HG03060 (cell line): Measurements from ENCODE around the gene TSEN34.
"Not testable (repeated sequence)": the region's sequence is repeated elsewhere in the genome, so short reads cannot be mapped to it uniquely, and the experiment has no call there.

Experiments
- ATAC-seq: cut with Tn5 transposase; IDR thresholded peaks from one replicate; pipeline ENCODE4 v1.9.1; 2021; ENCODE audit warnings: low read depth, moderate number of reproducible peaks; ENCODE audit not compliant: unreplicated experiment

TSEN34 gene

DNA sequence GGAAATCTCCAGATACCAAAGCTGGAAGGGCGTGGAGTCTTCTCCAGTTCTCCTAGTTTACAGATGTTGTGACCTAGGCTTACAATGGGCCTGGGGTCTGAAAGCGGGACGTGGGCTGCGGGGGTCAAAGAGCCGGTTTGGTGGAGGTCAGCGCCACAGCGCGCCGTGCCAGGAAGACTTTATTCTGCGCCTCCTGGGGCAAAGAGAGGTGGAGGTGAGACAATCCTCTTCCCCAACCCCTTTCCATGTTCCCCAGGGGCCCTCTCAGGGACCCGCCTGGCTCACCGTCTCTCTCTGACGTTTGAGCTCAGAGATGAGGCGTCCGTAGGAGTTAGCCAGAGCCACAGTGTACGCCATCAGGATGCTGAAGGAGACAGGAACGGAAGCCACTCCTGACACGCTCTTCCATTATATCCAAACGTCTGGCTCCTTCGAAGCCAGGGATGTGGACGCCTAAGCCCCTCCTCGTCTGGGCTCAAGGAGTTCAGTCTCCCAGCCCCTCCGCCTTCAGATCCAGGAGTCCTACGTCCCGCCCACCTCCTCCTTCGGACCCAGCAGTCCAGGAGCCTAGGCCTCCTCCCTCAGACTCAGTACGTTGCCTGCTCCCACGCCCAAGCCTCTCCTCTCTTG is 30.8 kb upstream of the TSEN34 start:
- ATAC-seq = no peak

- ATAC-seq = no peak
Measured at GRCh38 chr19:54160854-54161253, 30.3 kb upstream of the TSEN34 start.

- ATAC-seq = no peak
Measured at GRCh38 chr19:54162241-54162805, 28.8 kb upstream of the TSEN34 start.

- no peak for ATAC-seq
Measured at GRCh38 chr19:54162884-54163283, 28.2 kb upstream of the TSEN34 start.

- ATAC-seq = no peak
Measured at GRCh38 chr19:54164369-54165068, 26.6 kb upstream of the TSEN34 start.

GRCh38 chr19:54165222-54165621 is 25.9 kb upstream of the TSEN34 start:
- no peak for ATAC-seq

- no peak for ATAC-seq
Measured at GRCh38 chr19:54168174-54168917, 22.8 kb upstream of the TSEN34 start.

DNA sequence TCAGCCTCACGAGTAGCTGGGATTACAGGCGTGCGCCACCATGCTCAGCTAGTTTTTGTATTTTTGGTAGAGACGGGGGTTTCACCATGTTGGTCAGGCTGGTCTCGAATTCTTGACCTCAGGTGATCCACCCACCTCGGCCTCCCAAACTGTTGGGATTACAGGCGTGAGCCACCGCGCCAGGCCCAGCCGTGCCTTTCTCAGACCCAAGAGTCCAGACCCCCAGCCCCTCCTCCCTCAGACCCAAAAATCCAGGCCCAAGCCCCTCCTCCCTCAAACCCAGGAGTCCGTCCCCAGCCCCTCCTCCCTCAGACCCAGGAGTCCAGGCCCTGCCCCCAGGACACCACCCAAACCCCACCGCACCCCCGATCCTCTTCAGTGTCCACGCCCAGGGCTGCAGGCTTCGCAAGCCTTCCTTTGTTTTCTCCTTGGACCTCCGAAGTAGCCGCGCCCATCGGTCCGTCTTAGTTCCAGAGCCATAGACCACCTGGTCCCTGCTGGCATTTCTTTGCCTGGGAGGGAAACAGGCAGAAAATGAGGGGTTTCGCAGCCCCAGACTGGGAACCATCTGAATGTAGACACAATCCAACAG is 21.9 kb upstream of the TSEN34 start:
- no peak for ATAC-seq

GRCh38 chr19:54171736-54172431 is 19.2 kb upstream of the TSEN34 start:
- not testable (repeated sequence) for ATAC-seq

- no peak for ATAC-seq
Measured at GRCh38 chr19:54172471-54173358, 18.4 kb upstream of the TSEN34 start, which contains the start of gene TMC4. Gene TMC4 (minus strand): TSS chr19:54173160. CDS start chr19:54173117, 43 bp downstream.

- no peak for ATAC-seq
Measured at GRCh38 chr19:54173359-54173699, 17.8 kb upstream of the TSEN34 start.

DNA sequence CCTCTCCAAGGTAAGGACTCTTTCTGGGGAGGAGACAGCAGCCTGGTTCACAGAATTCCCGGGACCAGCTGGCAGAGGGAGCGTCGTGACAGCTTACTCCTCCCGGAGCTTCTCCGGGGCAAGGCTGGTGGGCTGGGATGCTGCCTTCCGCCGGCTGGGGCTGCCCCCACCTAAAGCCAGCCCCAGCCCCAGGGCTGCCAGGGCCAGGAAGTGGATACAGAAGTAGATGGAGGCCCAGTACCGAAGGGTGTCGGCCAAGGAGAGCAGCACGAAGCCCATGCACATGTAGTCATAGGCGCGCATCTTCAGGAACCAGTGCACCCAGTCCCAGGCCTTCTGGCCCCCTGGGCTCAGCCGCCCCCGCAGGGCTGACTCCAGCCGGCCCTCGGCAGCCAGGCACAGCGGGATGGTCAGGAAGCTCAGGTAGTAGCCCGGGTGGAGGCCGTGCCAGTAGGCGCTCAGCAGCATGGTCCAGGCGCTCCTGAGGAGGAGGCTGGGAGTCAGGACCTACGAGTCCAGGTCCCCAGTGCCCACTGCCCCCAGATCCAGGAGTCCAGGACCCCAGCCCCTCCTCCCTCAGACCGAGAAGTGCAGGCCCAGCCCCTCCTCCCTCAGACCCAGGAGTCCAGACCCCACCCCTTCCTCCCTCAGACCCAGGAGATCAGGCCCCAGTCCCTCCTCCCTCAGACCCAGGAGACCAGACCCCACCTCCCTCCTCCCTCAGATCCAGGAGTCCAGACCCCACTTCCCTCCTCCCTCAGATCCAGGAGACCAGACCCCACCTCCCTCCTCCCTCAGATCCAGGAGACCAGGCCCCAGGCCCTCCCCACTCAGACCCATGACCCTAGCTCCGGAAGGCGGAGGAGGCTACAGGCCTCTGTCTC is 16.9 kb upstream of the TSEN34 start:
- ATAC-seq = no peak

GRCh38 chr19:54178581-54179261 is 12.4 kb upstream of the TSEN34 start:
- ATAC-seq = no peak

- no peak for ATAC-seq
Measured at GRCh38 chr19:54179262-54179852, 11.8 kb upstream of the TSEN34 start.

DNA sequence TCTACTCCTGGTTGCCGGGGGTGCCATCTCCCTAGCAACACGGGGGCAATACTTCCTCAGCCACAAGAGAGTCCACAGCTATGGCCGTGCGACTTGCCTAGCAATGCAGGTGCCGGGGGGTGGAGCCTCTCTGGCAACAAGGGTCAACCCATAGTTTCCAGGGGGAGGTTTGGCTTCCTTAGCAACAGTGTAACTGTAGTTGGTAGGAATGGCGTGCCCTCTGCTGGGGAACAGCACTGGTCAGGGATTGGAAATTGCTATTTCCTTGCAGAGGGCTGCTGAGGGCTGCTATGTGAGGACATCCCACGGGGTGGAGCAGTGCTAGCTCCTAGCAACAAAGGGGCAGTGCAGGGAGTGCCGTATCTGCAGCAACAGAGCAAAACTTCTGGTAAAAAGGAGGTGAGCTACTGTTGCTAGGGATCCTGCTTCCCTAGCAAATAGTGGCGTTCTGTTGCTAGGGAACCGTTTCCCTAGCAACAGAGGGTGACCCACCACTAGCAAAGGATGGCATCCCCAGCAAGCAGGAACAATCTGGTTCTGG is 11.1 kb upstream of the TSEN34 start:
- no peak for ATAC-seq

GRCh38 chr19:54180691-54181091 is 10.4 kb upstream of the TSEN34 start:
- ATAC-seq = no peak

DNA sequence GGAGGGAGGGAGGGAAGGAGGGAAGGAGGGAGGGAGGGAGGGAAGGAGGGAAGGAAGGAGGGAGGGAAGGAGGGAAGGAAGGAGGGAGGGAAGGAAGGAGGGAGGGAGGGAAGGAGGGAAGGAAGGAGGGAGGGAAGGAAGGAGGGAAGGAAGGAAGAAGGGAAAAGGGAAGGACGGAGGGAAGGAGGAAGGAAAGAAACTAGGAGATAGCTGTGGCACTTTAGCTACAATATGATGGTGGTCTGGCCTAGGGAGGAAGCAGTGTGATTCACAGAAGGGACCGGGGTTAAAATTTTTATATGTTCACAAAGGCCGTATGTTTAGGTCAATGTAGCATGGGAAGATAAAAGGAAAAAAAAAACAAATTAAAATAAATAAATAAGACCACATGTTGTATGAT is 9.2 kb upstream of the TSEN34 start:
- ATAC-seq = not testable (repeated sequence)
